Endothelial cell of umbilical vein (primary cell): ENCODE results near the gene PNMA8A. TPM values are rescaled to one million over a fixed set of nuclear protein-coding genes. Genes with fewer than 3 reads are reported as not detected.

ENCODE experiments used
- BruUV-seq: library from RNA; stranded (reverse); fragments of 400-500 nt; replicated peaks from 2 replicates; lab custom pipeline; 2021; lab: Mats Ljungman, UMichigan
- CTCF ChIA-PET: fragments of 300-600, 350-600 bp; sonication (Branson Sonifier 250); formaldehyde crosslinking; loops from one replicate; lab custom pipeline; 2021; ENCODE audit warnings: antibody characterized with exemption, inconsistent platforms; lab: Charles Lee
- POLR2A ChIA-PET: fragments of 300-600, 350-600 bp; sonication (Branson Sonifier 250); formaldehyde crosslinking; loops from one replicate; lab custom pipeline; 2021; ENCODE audit warnings: antibody characterized with exemption, inconsistent platforms; lab: Charles Lee
- DNase-seq: peaks from one replicate; pipeline ENCODE4 v3.0.0-alpha.2; 2011; ENCODE audit warnings: low read depth, low spot score
- FAIRE-seq: peaks from 2 replicates; lab custom pipeline; 2011; peaks lifted over from hg19 to GRCh38; lab: Jason Lieb, UNC
- H2AFZ ChIP-seq: 2 replicates; pipeline ENCODE4 v1.6.0; 2012; ENCODE audit warnings: low read depth, low read length, control low read depth, inconsistent platforms
- H3K27ac ChIP-seq: 2 replicates; pipeline ENCODE4 v1.5.1; 2011; ENCODE audit warnings: low read depth, mild to moderate bottlenecking, control low read depth, low read length, moderate library complexity; ENCODE audit not compliant: insufficient read depth
- H3K27me3 ChIP-seq, 2 experiments: 2 replicates each; pipeline versions ENCODE4 v1.6.0 to v1.6.1; 2011; ENCODE audit warnings: low read length in 2 of 2, mixed read lengths in 1 of 2; ENCODE audit not compliant: control insufficient read depth in 2 of 2, insufficient read depth in 2 of 2
- H3K36me3 ChIP-seq, 2 experiments: 2 replicates in 1 of 2; 3 replicates in 1 of 2; pipeline ENCODE4 v1.5.1; 2011; ENCODE audit warnings: low read length in 2 of 2, mild to moderate bottlenecking in 1 of 2, moderate library complexity in 1 of 2; ENCODE audit not compliant: control insufficient read depth in 2 of 2, insufficient read depth in 2 of 2; ENCODE audit errors: extremely low read depth in 1 of 2
- H3K4me1 ChIP-seq: 3 replicates; pipeline ENCODE4 v1.5.1; 2011; ENCODE audit warnings: mild to moderate bottlenecking, low read length; ENCODE audit not compliant: control insufficient read depth, insufficient read depth; ENCODE audit errors: extremely low read depth
- H3K4me2 ChIP-seq: 2 replicates; pipeline ENCODE4 v1.6.1; 2011; ENCODE audit warnings: low read length, control low read depth, mixed read lengths; ENCODE audit not compliant: insufficient read depth
- H3K4me3 ChIP-seq, 3 experiments: fragments of 200-600 bp in 1 of 3; sonication (generic), shearing (Covaris generic) in 1 of 3; replicated peaks in 1 of 3; 2 replicates each; pipeline ENCODE4 v1.5.1; 2011 to 2016; ENCODE audit warnings: control low read depth in 3 of 3, low read length in 3 of 3, mild to moderate bottlenecking in 2 of 3, inconsistent platforms in 1 of 3, low read depth in 1 of 3, moderate library complexity in 1 of 3; ENCODE audit not compliant: insufficient read depth in 1 of 3
- H3K79me2 ChIP-seq: 2 replicates; pipeline ENCODE4 v1.6.0; 2012; ENCODE audit warnings: low read length, inconsistent platforms; ENCODE audit not compliant: control insufficient read depth, insufficient read depth
- H3K9ac ChIP-seq: replicated peaks from 2 replicates; pipeline ENCODE3; 2011; ENCODE audit warnings: low read length, control low read depth; ENCODE audit not compliant: insufficient read depth; ENCODE audit errors: extremely low read depth
- H3K9me1 ChIP-seq: replicated peaks from 3 replicates; pipeline ENCODE4 v1.6.0; 2011; ENCODE audit warnings: mild to moderate bottlenecking, low read length; ENCODE audit not compliant: control insufficient read depth, insufficient read depth; ENCODE audit errors: extremely low read depth
- H3K9me3 ChIP-seq: replicated peaks from 2 replicates; pipeline ENCODE4 v1.5.1; 2012; ENCODE audit warnings: low read length, inconsistent platforms; ENCODE audit not compliant: control insufficient read depth, insufficient read depth
- H4K20me1 ChIP-seq: replicated peaks from 2 replicates; pipeline ENCODE3; 2011; ENCODE audit warnings: mild to moderate bottlenecking, low read length; ENCODE audit not compliant: control insufficient read depth, insufficient read depth; ENCODE audit errors: extremely low read depth
- CTCF ChIP-seq, 2 donors: IDR thresholded peaks; 1 replicate in 1 of 2; 2 replicates in 1 of 2; pipeline ENCODE4 v1.5.1; 2011; ENCODE audit warnings: low read length in 2 of 2, mild to moderate bottlenecking in 2 of 2, moderate library complexity in 2 of 2, control low read depth in 1 of 2, inconsistent platforms in 1 of 2, low read depth in 1 of 2; ENCODE audit not compliant: insufficient read depth in 1 of 2; ENCODE audit errors: extremely low read depth in 1 of 2
- EZH2 ChIP-seq: IDR thresholded peaks from 2 replicates; pipeline ENCODE4 v1.6.1; 2012; ENCODE audit warnings: borderline replicate concordance, low read depth, mild to moderate bottlenecking, moderate library complexity, low read length, inconsistent platforms; ENCODE audit not compliant: severe bottlenecking
- FOS ChIP-seq: IDR thresholded peaks from 2 replicates; pipeline ENCODE4 v1.6.1; 2011; ENCODE audit warnings: mild to moderate bottlenecking, low read length, moderate library complexity, borderline replicate concordance; ENCODE audit not compliant: insufficient read depth
- GATA2 ChIP-seq: IDR thresholded peaks from 2 replicates; pipeline ENCODE4 v1.7.0; 2011; ENCODE audit warnings: low read depth, mild to moderate bottlenecking, moderate library complexity, mixed read lengths, low read length; ENCODE audit not compliant: insufficient read length, insufficient read depth
- JUN ChIP-seq: IDR thresholded peaks from 2 replicates; pipeline ENCODE4 v1.6.1; 2011; ENCODE audit warnings: borderline replicate concordance, low read depth; ENCODE audit not compliant: insufficient read length, insufficient read depth
- MYC ChIP-seq: IDR thresholded peaks from one replicate; pipeline ENCODE4 v1.6.1; 2011; ENCODE audit warnings: mild to moderate bottlenecking, low read depth, low read length
- POLR2A ChIP-seq: IDR thresholded peaks from 2 replicates; pipeline ENCODE4 v1.6.1; 2012; ENCODE audit warnings: low read depth, mild to moderate bottlenecking, control low read depth, low read length
- POLR2AphosphoS5 ChIP-seq: IDR thresholded peaks from 2 replicates; pipeline ENCODE4 v1.6.1; 2012; ENCODE audit warnings: low read depth, mild to moderate bottlenecking, control low read depth, low read length, moderate library complexity; ENCODE audit not compliant: insufficient read depth
- dilution Hi-C: fragments of 300-500 bp; cut with MboI; formaldehyde crosslinking; loops from one replicate; pipeline ENCODE4 v1.15.0; 2019; ENCODE audit warnings: low sequenced_read_pairs; ENCODE audit not compliant: extremely low pct_ligation_motif_present
- intact Hi-C: fragments of 100-400 bp; cut with micrococcal nuclease; formaldehyde crosslinking; loops from one replicate; pipeline ENCODE4 v1.10.0; 2022
- polyA plus RNA-seq, 4 experiments: library from polyadenylated mRNA; depleted of rRNA in 3 of 4; stranded (reverse) in 3 of 4; unstranded in 1 of 4; fragments of >200 nt; gene quantifications; 2 replicates each; pipeline versions ENCODE4 v1.2.1 to v1.2.3, GENCODE V29; 2011 to 2012; ENCODE audit warnings: missing spikeins in 1 of 4
- total RNA-seq: library from RNA; stranded (reverse); gene quantifications from 2 replicates; pipeline ENCODE4 v1.2.3, GENCODE V29; 2021
- TF ChIP-seq, protein P1 (sequence below): IDR thresholded peaks from 2 replicates; pipeline ENCODE4 v1.6.1; 2011; ENCODE audit not compliant: insufficient read depth, insufficient read length

Gene PNMA8A
- total and polyA plus RNA-seq, 2 donors (not counting 3 experiments of a cell fraction or from before 2014, with no cell fraction given) = 0.25 to 0.27 TPM

GRCh38 chr19:46447006-46447405 lies 24.4 kb downstream of the PNMA8A start:
- Histone ChIP-seq H3K79me2 (no peaks in the 10 kb centered on the region), H3K4me3 (no peak overlapping the region), H3K9me1 (no peaks in the 10 kb centered on the region), H3K4me1 (peaks cover 2% of the 10 kb centered on the region), H3K27ac (no peak overlapping the region), H2AFZ (no peak overlapping the region), H4K20me1 (no peaks in the 10 kb centered on the region), H3K36me3 (no peaks in the 10 kb centered on the region), H3K9ac (no peak overlapping the region), H3K27me3 (peaks cover 5 to 6% of the 10 kb centered on the region in 2 experiments), H3K9me3 (no peaks in the 10 kb centered on the region), H3K4me2 (no peak overlapping the region)
- FAIRE-seq (no peak), DNase-seq (no peak)
- intact Hi-C loops (no loop called here), dilution Hi-C loops (no loop called here)
- CTCF ChIA-PET = no interaction called here
- POLR2A ChIA-PET = no interaction called here
- TF ChIP-seq POLR2A (no peak), FOS (no peak), EZH2 (no peak), JUN (no peak), MYC (no peak), POLR2AphosphoS5 (no peak), CTCF (IDR thresholded peaks at IDR 0.05; ENCODE audit: extremely low read depth in 1 of 2, insufficient read depth in 1 of 2, low read depth in 1 of 2, low read length in 2 of 2) (no peak), GATA2 (no peak)
- TF ChIP-seq, protein P1, sequence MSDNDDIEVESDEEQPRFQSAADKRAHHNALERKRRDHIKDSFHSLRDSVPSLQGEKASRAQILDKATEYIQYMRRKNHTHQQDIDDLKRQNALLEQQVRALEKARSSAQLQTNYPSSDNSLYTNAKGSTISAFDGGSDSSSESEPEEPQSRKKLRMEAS = no peak
- BruUV-seq = no TSS peak
